Activated gamma-delta T cell treated with Interleukin-2 at 50 U/mL for 16 hours (primary cell): ENCODE results near the gene MS4A15.
"Not testable (repeated sequence)": the region's sequence is repeated elsewhere in the genome, so short reads cannot be mapped to it uniquely, and the experiment has no call there.

Experiments
- DNase-seq: peaks from one replicate; pipeline ENCODE4 v3.0.0-alpha.2; 2020

The MS4A15 gene

DNA sequence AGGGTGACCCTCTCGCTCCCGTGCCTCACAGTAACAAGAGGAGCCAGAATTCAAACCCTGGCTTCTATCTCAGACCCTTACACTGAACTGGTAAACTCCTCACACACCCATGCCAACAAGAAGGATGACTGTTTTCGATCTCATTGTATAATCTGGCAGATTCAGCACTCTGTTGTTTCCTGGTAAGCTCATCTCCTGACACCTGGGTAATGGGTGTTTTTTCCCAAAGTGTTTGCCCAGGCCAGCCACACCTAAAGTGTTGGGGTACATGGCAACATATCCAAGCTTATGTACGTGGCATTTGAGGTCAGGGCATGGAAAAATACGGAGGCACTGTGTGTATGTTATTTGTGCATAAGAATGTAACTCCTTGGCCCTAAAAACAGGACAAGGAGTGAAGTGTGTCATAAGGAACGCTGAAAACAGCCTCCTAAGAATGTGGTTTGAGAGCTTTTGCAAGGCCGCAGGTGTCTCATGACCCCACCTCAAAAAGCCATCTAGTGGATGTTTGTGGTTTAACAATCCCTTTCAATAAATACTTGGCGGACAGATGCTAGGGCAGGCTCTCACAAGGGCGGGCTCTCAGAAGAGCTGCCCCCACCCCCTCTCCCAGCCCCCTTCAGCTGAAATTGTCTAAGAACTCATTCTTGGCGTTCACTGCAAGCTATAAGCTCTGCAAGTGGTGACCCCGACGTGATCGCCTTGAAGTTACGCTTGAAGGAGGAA, at the start of gene MS4A15:
MS4A15 (plus strand) TSS at position 561 of the 726 bp plus-strand sequence. CDS start 6,867 bp downstream, outside the sequence.
- DNase-seq = no peak

- no peak for DNase-seq
Measured at GRCh38 chr11:60706931-60707330, 49.7 kb upstream of the MS4A15 start.

GRCh38 chr11:60710482-60710881, 46.2 kb upstream of the MS4A15 start:
- DNase-seq = no peak

- no peak for DNase-seq
Measured at GRCh38 chr11:60711276-60711675, 45.4 kb upstream of the MS4A15 start.

DNA sequence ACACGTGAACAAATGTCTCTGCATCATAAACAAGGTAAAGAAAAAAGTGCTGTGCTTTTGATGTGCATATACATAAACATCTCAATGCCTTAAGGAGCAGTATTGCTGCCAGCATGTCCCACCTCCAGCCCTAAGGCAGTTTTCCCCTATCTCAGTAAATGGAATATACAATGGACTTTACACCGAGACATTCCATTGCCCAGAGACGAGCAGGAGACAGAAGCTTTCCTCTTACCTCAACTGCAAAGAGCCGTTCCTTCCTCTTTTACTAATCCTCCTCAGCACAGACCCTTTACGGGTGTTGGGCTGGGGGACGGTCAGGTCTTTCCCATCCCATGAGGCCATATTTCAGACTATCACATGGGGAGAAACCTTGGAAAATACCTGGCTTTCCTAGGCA, 43.2 kb upstream of the MS4A15 start:
- not testable (repeated sequence) for DNase-seq

DNA sequence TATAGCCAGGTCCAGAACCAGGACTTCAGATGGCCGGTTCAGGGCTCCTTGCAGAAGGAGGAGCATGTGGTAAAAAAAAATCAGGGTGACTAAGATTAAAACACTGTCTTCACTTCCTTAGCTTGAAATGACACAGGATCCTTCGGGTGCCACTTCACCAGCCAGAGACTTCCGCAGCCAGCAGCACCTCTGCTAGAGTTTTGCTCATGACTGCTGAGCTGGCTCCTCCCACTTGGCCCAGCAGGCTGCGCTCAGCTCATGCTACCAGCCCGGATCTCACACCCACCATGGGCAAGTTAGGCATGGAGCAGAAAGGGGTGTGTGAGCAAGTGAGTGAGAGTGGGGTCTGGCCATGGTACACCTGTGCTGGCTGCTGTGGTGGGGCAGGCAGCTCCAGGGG, 38.7 kb upstream of the MS4A15 start:
- DNase-seq = no peak

GRCh38 chr11:60718524-60719316, 37.9 kb upstream of the MS4A15 start:
- no peak for DNase-seq

GRCh38 chr11:60719391-60719790, 37.3 kb upstream of the MS4A15 start:
- DNase-seq = no peak

DNA sequence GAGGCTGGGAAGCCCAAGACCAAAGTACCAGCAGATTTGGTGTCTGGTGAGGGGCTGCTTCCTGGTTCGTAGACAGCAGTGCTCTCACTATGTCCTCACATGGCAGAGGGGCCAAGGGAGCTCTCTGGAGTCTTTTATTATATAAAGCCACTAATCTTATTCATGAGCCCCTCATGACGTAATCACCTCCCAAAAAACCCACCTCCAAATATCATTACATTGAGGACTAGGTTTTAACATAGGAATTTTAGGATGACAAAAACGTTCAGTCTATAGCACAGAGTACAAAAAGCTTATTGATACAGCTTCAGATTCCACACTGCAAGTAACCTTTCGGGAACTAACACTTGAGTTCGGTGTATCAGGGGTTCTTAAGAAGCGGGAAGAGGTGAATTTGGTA, 36.2 kb upstream of the MS4A15 start:
- DNase-seq = no peak

GRCh38 chr11:60724420-60724819, 32.2 kb upstream of the MS4A15 start, which contains the start of gene MS4A18:
TSS of gene MS4A18 (plus strand) at chr11:60724720.
- no peak for DNase-seq

DNA sequence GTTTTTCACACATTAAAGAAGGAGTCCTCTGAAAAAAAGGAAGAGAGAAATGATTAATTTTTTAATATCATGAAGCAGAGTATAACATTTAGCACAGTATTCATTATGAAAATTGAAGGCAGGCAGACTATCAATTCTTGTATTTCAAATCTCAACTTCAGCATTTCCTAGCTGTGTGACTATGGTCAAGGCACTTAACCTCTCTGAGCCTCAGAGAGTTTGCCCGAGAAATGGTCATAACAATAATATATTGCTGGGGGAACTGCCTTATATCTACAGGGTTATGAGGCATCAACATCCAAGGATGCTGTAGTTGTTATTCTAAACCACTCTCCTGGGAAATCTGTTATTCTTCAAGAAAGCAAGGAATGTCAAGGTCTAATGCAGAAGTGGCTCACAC, 31.1 kb upstream of the MS4A15 start:
- no peak for DNase-seq

- DNase-seq = no peak
Measured at GRCh38 chr11:60731586-60731985, 25.1 kb upstream of the MS4A15 start.

DNA sequence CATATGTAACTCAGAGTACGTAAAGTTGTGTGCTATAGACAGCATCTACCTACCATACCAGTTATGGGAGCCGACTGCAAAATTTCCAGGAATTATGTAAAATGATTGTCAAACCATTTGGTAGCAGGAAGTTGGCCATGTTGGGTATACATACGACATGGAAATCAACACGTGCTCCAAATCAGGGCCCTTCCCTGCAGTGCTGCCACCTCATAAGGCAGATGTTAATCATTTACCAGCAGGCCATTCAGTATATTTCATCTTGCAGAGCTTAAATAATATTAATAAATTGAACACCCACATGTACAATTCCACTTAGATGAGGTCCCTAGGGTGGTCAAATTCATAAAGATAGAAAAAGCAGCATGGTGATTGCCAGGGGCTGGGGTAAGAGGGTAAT, 22.4 kb upstream of the MS4A15 start:
- no peak for DNase-seq

GRCh38 chr11:60739114-60739513, 17.6 kb upstream of the MS4A15 start:
- no peak for DNase-seq

DNA sequence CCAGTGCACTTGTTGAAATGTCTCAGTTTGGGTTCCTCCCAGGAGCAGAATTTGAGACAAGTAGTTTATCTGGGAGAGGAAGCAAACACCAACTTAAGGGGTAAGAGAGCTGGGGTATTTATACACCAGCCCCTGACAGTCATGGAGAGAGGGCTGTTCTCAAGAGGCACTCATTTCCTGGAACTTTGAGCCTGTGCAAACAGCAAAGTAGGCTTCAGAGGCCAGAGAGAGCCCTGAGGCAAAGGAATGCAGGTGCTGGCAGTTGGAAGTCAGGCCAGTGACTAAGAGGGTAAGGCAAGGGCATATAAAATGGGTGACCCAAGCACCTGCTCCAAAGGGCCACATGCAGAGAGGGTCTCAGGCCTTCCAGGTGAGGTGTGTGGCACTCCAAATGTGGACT, 16.1 kb upstream of the MS4A15 start:
- DNase-seq = no peak

GRCh38 chr11:60741421-60741820, 15.2 kb upstream of the MS4A15 start:
- no peak for DNase-seq

DNA sequence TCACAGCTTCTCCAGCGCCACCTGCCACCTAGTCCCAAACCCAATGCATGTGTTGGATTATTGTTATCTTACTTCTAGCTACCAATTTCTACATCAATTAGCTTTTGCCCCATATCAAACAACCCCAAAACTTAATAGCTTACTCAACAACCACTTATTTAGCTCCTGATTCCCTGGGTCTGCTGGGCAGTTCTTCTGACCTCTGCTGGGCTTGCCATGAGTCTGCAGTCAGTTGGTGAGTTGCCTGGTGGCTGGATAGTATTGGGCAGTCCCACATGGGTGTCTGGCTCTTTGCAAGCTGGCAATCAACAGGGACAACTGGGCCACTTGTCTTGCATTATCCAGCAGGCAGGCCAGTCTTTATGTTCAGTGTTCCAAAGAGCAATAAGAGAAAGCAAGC, 13.6 kb upstream of the MS4A15 start:
- DNase-seq = no peak

GRCh38 chr11:60744114-60744513, 12.6 kb upstream of the MS4A15 start:
- DNase-seq = no peak

DNA sequence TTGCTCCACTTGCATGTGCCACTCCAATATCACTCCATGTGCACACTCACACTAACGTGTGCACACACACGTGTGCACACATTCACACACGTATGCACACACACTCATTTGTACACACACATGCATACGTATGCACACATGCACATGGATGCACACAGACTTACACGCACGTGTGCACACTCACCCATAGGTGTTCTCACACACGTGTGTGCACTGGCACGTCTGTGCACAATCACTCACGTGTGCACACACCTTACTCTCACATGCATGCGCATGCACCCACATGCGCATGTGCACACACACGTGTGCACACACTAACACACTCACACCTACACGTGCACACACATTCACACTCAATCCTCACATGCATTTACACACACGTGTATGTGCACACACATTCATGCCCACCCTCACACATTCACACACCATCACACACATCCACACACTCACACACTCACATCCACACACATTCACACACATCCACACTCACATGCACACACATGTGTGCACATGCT, 9.3 kb upstream of the MS4A15 start:
- no peak for DNase-seq

- DNase-seq = no peak
Measured at GRCh38 chr11:60748225-60748624, 8.4 kb upstream of the MS4A15 start.

DNA sequence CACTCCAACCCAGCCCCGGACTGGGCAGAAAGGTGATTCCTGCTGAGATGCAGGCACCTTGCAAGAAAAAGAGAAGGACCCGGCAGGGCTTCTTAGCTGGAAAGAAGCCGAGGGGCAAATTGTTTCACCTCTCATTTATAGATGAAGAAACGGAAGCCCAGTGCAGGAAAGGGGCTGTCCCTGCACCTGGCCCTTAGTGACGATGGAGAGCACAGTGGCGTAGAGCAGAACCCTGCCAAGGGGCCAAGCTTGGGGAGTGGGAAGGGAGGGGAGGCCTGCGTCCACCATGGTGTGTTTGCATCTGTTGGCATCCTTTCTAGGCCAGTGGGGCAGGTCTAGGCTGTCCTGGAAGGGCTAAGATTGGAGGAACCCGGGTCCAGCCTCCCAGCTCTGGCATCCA, 7.8 kb upstream of the MS4A15 start:
- no peak for DNase-seq

- DNase-seq = no peak
Measured at GRCh38 chr11:60750911-60751310, 5.8 kb upstream of the MS4A15 start.

DNA sequence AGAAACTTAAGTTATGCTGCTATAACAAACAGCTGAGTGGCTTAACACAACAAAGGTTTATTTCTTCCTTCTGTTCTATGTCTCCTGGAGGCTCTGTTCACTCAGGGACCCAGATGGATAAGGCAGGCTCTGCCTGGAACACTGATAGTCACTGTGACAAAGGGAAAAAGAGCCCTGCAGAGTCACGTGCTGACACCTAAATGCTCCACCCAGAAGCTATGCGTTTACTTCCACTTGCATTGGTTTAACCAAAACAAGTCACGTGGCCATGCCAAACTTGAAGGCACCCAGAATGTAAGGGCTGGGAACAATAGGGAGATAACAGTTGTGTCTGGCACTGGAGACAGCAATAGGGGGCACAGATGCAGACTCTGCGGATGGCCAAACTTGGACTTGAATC, 3.4 kb upstream of the MS4A15 start:
- no peak for DNase-seq

DNA sequence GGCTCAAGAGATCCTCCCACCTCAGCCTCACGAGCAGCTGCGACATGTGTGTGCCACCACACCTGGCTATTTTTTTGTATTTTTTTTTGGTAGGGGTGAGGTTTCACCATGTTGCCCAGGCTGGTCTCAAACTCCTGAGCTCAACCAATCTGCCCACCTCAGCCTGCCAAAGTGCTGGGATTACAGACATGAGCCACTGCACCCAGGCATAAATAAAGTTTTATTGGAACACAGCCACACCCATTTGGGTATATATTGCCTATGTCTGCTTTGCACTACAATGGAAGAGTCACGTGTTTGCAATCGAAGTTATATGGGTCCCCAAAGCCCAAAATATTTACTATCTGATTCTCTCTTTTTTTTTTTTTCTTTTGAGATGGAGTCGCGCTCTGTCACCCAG, 1.8 kb upstream of the MS4A15 start:
- no peak for DNase-seq
